Spinal cord (tissue), 10 donors: ENCODE results near the gene ATAD1. TPM values are rescaled to one million over a fixed set of nuclear protein-coding genes. Genes with fewer than 3 reads are reported as not detected.
"Not testable (repeated sequence)": the region's sequence is repeated elsewhere in the genome, so short reads cannot be mapped to it uniquely, and the experiment has no call there.

Experiments
- DNase-seq, 6 donors: peaks; one replicate each; pipeline versions ENCODE4 v3.0.0 to v3.0.0-alpha.2; 2013 to 2015; ENCODE audit warnings: low spot score in 6 of 6, low read depth in 4 of 6
- H3K27ac ChIP-seq: one replicate; pipeline ENCODE4 v1.5.1; 2013; ENCODE audit warnings: low read depth, low read length, control low read depth
- H3K27me3 ChIP-seq: one replicate; pipeline ENCODE4 v1.6.1; 2013; ENCODE audit warnings: low read length; ENCODE audit not compliant: control insufficient read depth, insufficient read depth
- H3K36me3 ChIP-seq: one replicate; pipeline ENCODE4 v1.6.1; 2013; ENCODE audit warnings: low read length; ENCODE audit not compliant: control insufficient read depth, insufficient read depth
- H3K4me1 ChIP-seq: one replicate; pipeline ENCODE4 v1.6.1; 2013; ENCODE audit warnings: low read length; ENCODE audit not compliant: control insufficient read depth, insufficient read depth
- H3K4me3 ChIP-seq: one replicate; pipeline ENCODE4 v1.5.1; 2013; ENCODE audit warnings: low read depth, low read length, control low read depth
- H3K9me3 ChIP-seq: one replicate; pipeline ENCODE4 v1.6.1; 2013; ENCODE audit warnings: low read length; ENCODE audit not compliant: control insufficient read depth, insufficient read depth
- WGBS: methylation state at CpG from one replicate; pipeline ENCODE4 v1.1.5; 2013; ENCODE audit warnings: missing lambda C conversion rate; ENCODE audit not compliant: insufficient coverage; 5-methylcytosine and 5-hydroxymethylcytosine counted together
- polyA plus RNA-seq, 2 donors: library from polyadenylated mRNA; unstranded; fragments of 120-200 nt; gene quantifications; one replicate each; pipeline ENCODE4 v1.2.1, GENCODE V29; 2013; ENCODE audit not compliant: insufficient read length in 2 of 2
- total RNA-seq, 2 donors: library from RNA; depleted of rRNA in 1 of 2; stranded (reverse); fragments of 120-200 nt in 1 of 2; fragments of >200 nt in 1 of 2; gene quantifications; one replicate each; pipeline versions ENCODE4 v1.2.3 to v1.2.4, GENCODE V29; 2013 to 2014
- donor health status: healthy.

Gene ATAD1
- total and polyA plus RNA-seq, 4 donors, result 52.7 to 91.5 (median 60.7) TPM

GRCh38 chr10:87836098-87836497, 18.1 kb upstream of the ATAD1 start:
- no peak for DNase-seq
- Histone ChIP-seq H3K36me3 (no peaks in the 10 kb centered on the region), H3K9me3 (no peaks in the 10 kb centered on the region), H3K4me3 (no peak overlapping the region), H3K27ac (no peak overlapping the region), H3K27me3 (no peaks in the 10 kb centered on the region), H3K4me1 (no peaks in the 10 kb centered on the region)
- 96% methylated on average over 3 of the region's 4 CpGs for WGBS

DNA sequence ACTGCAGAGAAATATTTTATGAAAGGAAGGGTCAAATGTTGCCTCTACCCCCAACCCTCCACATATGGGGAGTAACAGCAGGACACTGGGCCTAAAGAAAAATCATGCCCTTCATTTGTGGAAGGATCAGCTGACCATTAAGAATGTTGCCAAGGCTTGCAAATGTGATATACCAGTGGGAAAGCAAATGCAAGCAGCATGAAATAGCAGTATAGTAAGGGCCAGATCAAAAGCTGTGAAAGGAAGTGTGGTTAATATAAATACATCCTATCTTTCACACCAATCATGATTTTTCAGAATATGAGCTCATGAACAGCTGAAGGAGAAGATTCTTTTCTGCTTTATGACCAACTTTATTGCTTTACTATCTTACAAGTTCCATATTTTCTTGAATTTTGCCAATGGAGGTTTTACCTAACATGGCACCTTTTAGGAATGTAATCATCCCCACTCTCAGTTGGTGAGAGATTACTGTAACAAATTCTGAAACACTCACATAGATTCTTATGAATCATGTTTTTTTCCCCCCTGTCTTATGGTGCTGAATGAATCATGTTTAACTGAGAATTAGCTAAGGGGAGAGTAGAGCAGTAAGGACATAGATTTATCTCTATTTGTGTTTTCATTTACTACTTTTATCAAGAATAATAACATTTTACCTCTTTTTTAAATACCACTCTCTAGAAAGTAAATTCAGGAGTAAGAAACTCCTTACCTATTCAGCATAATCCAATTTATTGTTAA, 12.1 kb upstream of the ATAD1 start:
- no peak overlapping the region for H3K4me3 ChIP-seq
- no peaks in the 10 kb centered on the region for H3K27me3 ChIP-seq
- DNase-seq, result no peak
- H3K36me3 ChIP-seq, result no peaks in the 10 kb centered on the region
- no peaks in the 10 kb centered on the region for H3K4me1 ChIP-seq
- no peak overlapping the region for H3K27ac ChIP-seq
- H3K9me3 ChIP-seq, result no peaks in the 10 kb centered on the region

DNA sequence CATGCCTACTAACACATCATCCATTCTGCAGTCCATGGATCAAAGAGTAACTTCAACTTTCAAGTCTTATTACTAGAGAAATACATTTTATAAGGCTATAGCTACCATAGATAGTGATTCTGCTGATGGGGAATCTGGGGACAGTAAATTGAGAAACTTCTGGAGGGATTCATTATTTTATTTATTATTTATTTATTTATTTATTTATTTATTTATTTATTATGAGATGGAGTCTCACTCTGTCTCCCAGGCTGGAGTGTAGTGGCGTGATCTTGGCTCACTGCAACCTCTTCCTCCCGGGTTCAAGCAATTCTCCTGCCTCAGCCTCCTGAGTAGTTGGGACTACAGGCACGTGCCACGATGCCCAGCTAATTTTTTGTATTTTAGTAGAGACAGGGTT, 11.0 kb upstream of the ATAD1 start:
- WGBS, result 89% methylated on average over 4 of the region's 4 CpGs
- H3K27me3 ChIP-seq, DNase-seq, H3K4me3 ChIP-seq, H3K36me3 ChIP-seq, H3K9me3 ChIP-seq, H3K4me1 ChIP-seq, H3K27ac ChIP-seq: not testable (repeated sequence)

DNA sequence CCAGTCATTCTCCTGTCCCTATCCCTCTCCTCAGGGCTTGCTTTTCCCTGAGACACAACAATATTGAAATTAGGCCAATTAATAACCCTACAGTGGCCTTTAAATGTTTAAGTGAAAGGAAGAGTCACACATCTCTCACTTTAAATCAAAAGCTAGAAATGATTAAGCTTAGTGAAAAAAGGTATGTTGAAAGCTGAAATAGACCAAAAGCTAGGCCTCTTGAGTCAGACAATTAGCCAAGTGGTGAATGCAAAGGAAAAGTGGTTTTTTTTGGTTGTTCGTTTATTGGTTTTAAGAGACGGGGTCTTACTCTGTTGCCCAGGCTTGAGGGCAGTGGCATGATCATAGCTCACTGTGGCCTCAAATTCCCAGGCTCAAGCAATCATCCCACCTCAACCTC, 9.7 kb upstream of the ATAD1 start:
- no peak for DNase-seq
- no peaks in the 10 kb centered on the region for H3K36me3 ChIP-seq
- H3K9me3 ChIP-seq, result no peaks in the 10 kb centered on the region
- H3K4me1 ChIP-seq, result no peaks in the 10 kb centered on the region
- WGBS, result no CpG with 5 or more reads among the region's 2 CpGs
- H3K4me3 ChIP-seq, result no peak overlapping the region
- H3K27ac ChIP-seq, result no peak overlapping the region
- no peaks in the 10 kb centered on the region for H3K27me3 ChIP-seq

DNA sequence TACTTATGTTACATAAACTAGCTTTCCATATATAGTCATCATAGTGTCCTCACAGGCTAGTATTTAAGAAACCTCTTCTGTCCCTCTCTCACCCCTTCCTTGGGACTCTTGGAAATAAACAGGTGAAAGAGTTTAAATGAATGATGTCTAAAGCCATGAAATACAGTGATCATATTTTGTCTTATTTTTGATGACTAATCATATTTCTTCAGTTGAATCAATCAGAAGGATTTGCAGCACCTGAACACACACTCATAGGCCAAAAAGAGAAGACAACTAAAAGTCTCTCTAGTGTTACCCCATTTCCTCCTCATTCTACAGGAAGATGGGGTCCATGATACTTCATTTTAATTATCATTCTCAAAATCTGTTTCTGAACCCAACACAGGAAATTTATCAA, 8.6 kb upstream of the ATAD1 start:
- H3K36me3 ChIP-seq, result no peaks in the 10 kb centered on the region
- H3K27ac ChIP-seq, result no peak overlapping the region
- H3K27me3 ChIP-seq, result no peaks in the 10 kb centered on the region
- H3K4me1 ChIP-seq, result no peaks in the 10 kb centered on the region
- H3K9me3 ChIP-seq, result no peaks in the 10 kb centered on the region
- H3K4me3 ChIP-seq, result no peak overlapping the region
- no peak for DNase-seq

- no peaks in the 10 kb centered on the region for H3K9me3 ChIP-seq
- H3K4me1 ChIP-seq, result peaks cover 9% of the 10 kb centered on the region
- H3K27me3 ChIP-seq, result no peaks in the 10 kb centered on the region
- H3K27ac ChIP-seq, result no peak overlapping the region
- WGBS, result no CpG with 5 or more reads among the region's 6 CpGs
- H3K36me3 ChIP-seq, result no peaks in the 10 kb centered on the region
- no peak overlapping the region for H3K4me3 ChIP-seq
- DNase-seq, result no peak
Observed at GRCh38 chr10:87819289-87819585, 1.2 kb upstream of the ATAD1 start.

GRCh38 chr10:87818505-87819288, 671 bp upstream of the ATAD1 start:
- no peaks in the 10 kb centered on the region for H3K27me3 ChIP-seq
- no peaks in the 10 kb centered on the region for H3K9me3 ChIP-seq
- 8% methylated on average over 15 of the region's 29 CpGs for WGBS
- peak overlapping the region; percentile 82 for H3K27ac ChIP-seq
- H3K4me1 ChIP-seq, result peaks cover 9% of the 10 kb centered on the region
- DNase-seq, result peak in 4 of 6 donors; percentile 23 to 83 (median 40)
- no peaks in the 10 kb centered on the region for H3K36me3 ChIP-seq
- H3K4me3 ChIP-seq, result peak overlapping the region; percentile 93

GRCh38 chr10:87816898-87817608, 973 bp downstream of the ATAD1 start:
- peak in 2 of 6 donors; percentile 1 to 23 for DNase-seq
- Histone ChIP-seq H3K36me3 (no peaks in the 10 kb centered on the region), H3K4me1 (peaks cover 9% of the 10 kb centered on the region), H3K9me3 (no peaks in the 10 kb centered on the region), H3K27ac (peak overlapping the region; percentile 82), H3K4me3 (peak overlapping the region; percentile 93), H3K27me3 (no peaks in the 10 kb centered on the region)
- WGBS, result 8% methylated on average over 4 of the region's 10 CpGs

- Histone ChIP-seq H3K9me3 (no peaks in the 10 kb centered on the region), H3K27me3 (no peaks in the 10 kb centered on the region), H3K27ac (no peak overlapping the region), H3K4me3 (no peak overlapping the region), H3K4me1 (peaks cover 9% of the 10 kb centered on the region), H3K36me3 (no peaks in the 10 kb centered on the region)
- no CpG with 5 or more reads among the region's 9 CpGs for WGBS
- no peak for DNase-seq
Observed at GRCh38 chr10:87816163-87816897, 1.7 kb downstream of the ATAD1 start.
